ENCODE data around the gene ZPBP2.
"Not testable (repeated sequence)": the region's sequence is repeated elsewhere in the genome, so short reads cannot be mapped to it uniquely, and the experiment has no call there.

The ZPBP2 gene, protein sequence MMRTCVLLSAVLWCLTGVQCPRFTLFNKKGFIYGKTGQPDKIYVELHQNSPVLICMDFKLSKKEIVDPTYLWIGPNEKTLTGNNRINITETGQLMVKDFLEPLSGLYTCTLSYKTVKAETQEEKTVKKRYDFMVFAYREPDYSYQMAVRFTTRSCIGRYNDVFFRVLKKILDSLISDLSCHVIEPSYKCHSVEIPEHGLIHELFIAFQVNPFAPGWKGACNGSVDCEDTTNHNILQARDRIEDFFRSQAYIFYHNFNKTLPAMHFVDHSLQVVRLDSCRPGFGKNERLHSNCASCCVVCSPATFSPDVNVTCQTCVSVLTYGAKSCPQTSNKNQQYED

DNA sequence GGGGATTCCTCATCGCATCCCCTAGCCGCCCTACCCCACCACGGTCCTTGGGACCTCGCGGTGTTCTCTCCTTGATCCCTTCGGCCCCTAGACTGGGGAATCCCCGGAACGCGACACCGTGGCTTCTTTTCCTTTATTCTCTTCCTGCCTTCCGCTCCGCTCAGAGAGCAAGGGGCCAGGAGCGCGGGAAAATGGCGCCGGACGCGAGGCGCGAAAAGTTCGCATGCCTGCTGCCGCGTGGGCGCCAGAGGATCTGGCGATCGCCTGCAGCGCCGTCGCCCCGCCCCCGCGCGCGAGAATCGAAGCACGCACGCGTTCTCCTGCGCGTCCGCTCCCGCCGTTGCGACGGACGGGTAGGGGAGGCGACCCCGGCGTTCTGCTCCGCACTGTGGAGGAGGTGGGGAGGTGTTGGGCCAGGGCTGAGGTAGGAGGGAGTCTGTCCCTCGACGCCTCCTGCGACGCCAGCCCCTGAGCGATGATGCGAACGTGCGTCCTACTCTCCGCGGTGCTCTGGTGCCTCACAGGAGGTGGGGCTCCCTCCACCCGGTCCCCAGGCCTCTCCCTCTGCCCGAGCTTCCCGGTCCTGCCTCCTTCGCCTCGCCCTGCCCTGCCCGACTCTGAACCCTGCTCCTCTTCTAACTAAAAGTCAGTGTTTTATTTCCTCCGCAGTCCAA lies at the start of gene ZPBP2:
ZPBP2 (plus strand) TSS at position 323 of the 674 bp plus-strand sequence; CDS start at position 476, 153 bp downstream.
- DNase-seq, result peak; percentile 43

DNA sequence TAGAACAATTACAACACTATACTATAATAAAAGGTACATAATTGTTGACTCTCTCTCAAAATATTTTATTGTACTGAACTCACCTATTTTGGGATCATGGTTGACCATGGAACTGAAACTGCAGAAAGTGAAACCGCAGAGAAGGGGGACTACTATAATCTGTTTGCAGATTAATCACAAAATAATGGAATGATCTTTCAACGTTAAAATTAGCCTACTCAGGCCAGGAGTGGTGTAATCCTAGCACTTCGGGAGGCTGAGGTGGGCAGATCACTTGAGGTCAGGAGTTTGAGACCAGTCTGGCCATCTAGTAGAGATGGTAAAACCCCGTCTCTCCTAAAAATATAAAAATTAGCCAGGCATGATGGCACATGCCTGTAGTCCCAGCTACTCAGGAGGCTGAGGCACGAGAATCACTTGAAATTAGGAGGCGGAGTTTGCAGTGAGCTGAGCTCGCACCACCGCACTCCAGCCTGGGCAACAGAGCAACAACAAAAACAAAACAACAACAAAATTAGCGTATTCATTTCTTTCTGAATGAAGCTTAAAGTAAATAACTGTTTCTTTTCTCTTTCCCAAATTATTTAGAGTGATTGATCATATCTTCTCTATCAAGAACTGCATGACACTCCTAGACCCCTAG lies 49.5 kb upstream of the ZPBP2 start:
- DNase-seq, result no peak

DNA sequence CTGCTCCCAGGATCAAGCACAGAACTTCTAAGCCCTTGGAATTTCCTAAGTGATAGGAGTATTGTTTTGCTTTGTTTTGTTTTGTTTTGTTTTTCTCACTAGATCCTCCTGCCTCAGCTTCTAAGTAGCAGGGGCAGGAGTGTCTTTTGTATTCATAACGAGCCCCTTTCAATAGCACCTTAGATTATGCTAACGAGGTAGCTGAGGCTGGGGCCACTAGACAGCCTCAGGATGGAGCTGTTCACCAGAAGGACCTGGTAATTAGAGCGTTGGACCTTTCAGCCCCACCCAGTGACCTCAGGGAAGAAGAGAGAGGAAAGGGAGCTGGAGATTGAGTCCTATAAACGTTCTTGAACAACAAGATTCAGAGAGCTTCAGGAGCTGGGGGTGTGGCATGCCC lies 47.5 kb upstream of the ZPBP2 start:
- no peak for DNase-seq

DNA sequence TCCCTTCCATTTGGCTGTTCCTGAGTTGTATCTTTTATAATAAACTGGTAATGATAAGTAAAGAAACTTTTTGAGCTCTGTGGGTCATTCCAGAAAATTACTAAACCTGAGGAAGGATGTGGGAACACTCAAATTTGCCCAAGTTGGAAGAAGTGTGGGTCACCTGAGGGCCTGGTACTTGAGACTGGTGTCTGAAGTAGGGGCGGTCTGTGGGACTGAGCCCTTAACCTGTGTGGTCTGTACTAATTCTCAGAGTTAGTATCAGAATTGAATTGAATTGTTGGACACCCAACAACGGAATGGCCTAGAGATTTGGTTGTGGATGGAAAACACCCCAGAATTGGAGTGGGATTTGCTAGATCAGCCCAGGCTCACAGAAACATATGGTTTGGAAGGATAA lies 47.0 kb upstream of the ZPBP2 start:
- no peak for DNase-seq

DNA sequence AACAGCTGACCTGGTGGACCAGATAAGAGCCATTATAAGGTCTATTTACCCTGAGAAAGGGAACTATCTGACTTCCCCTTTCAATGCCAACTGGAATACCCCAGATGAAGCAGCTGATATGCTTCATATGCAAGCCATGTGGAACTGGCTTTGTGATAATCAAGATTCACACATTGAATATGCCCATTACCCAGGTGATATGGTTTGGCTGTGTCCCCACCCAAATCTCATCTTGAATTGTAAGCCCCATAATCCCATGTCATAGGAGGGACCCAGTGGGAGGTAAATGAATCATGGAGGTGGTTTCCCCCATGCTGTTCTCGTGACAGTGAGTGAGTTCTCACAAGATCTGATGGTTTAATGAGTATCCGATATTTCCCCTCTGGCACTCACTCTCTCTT lies 46.0 kb upstream of the ZPBP2 start:
- no peak for DNase-seq

DNA sequence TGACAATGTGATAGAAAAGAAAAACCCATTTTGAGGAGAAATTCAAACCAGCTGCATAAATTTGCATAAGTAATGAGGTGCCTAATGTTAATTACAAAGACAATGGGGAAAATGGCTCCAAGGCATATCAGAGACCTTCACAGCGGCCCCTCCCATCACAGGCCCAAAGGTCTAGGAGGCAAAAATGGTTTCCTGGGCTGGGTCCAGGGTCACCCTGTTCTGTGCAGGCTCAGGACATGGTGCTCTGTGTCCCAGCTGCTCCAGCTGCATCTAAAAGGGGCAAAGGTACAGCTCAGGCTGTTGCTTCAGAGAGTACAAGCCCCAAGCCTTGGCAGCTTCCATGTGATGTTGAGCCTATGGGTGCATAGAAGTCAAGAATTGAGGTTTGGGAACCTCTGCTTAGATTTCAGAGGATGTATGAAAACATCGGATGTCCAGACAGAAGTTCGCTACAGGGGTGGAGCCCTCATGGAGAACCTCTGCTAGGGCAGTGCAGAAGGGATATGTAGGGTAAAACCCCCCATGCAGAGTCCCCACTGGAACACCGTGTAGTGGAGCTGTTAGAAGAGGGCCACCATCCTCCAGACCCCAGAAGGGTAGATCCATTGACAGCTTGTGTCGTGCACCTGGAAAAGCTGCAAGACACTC lies 44.5 kb upstream of the ZPBP2 start:
- DNase-seq, result no peak

DNA sequence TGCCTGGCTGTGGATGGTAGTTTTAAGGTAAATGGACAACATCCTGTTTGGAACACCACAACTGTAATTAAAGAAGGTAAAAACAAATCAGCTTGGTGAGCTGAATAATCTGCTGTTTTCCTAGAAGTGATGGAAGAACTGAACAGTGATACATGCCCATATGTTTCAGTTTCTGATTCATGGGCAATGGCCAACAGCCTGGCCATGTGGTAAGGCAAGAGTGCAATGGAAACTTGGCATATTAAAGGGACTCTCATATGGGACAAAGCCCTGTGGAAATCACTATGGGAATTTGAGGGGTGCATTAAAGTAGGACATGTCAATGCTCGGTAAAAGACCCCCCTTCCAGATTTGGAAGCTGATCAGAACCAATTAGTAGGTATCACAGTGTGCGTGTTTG lies 41.7 kb upstream of the ZPBP2 start:
- DNase-seq, result no peak

DNA sequence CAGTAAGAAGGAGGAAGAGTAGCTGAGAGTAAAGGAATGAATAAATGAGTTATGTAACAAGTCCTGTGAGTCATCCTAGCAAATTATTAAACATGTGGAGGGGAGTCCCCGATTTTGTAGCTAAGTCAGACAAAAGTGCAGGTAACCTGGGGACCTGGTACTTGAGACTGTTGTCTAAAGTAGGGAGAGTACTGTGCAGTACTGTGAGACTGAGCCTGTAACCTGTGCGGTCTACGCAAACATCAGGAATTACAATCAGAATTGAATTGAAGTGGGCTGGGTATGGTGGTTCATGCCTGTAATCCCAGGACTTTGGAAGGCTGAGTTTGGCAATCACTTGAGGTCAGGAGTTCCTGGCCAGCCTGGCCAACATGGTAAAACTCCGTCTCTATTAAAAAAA lies 39.6 kb upstream of the ZPBP2 start:
- DNase-seq, result no peak

DNA sequence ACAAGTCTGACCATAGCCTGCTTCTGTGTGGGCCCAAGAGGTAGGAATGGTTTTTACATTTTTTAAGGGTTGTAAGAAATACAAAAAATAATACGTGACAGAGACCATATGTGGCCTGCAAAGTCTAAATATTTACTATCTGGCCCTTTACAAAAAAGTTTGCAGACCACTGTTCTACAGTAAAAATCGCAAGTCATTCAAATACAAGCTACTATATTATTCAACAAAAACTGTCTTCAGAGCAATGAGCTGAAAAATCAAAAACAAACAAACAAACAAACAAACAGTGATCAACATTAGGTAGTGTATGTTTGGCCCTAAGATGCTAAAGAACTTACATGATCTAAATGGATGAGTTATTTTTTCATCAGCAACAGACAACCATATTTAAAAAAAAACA lies 36.4 kb upstream of the ZPBP2 start:
- no peak for DNase-seq

DNA sequence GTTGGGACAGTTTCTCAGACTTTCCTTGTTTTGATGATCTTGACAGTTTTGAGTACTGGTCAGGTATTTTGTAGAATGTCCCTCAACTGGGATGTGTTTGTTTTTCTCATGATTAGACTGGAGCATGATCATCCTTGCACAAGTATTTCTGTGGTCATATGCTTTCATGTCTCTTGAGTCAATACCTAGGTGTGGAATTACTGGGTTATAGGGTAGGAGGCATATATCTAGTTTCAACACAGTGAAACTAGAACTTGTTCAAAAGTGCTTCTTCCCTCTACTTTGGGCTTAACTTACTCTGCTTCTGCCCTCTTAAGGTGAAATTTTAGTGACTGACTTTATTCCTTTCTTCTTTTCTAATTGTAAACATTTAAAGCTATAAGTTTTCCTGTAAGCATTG lies 34.0 kb upstream of the ZPBP2 start:
- DNase-seq, result no peak

DNA sequence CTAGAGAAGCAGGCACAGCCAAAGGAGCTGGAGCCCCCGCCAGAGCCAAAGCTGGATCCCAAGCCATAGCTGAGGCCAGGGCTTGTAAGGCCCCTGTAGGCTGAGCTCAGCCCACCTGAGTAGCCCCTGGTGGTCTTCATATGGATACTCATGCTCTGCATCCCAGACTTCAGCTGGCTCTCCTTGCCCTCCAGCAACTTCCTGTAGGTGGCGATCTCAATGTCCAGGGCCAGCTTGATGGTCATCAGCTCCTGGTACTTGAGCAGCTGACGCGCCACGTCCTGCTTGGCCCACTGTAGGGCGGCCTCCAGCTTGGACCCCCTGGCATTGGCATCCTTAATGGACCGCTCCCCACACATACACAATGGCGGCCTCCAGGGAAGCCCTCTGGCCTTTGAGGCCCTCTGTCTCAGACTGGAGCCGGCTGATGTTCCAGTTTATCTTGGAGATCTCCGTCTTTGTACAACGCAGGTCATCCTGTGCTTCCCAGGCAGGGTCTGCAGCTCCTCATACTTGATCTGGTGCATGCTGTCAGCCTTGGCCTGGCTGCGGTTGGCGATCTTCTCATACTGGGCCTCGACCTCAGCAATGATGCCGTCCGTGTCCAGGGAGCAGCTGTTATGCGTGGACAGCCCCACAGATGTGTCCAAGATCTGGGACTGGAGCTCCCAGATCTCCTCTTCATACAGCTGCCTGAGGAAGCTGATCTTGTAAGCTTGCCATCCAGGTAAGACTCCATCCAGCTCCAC lies 32.8 kb upstream of the ZPBP2 start:
- DNase-seq, result no peak

DNA sequence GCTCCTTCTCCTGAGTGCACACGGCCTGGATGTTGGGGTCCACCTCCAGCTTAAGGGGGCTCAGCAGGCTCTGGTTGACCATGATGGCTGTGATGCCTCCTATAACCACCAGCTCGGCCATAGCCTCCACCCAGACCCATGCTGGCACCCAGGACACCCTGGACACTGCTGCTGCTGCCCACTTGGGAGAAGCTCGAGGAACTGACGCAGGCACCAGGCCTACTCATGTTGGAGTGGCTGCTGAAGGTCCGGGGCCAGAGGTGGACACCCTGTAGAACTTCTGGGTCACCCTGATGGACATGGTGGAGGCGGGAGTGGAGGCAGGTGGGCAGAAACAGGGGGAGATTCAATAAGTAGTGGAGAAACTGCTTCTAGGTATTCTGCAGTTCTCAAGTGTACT lies 31.9 kb upstream of the ZPBP2 start:
- no peak for DNase-seq

DNA sequence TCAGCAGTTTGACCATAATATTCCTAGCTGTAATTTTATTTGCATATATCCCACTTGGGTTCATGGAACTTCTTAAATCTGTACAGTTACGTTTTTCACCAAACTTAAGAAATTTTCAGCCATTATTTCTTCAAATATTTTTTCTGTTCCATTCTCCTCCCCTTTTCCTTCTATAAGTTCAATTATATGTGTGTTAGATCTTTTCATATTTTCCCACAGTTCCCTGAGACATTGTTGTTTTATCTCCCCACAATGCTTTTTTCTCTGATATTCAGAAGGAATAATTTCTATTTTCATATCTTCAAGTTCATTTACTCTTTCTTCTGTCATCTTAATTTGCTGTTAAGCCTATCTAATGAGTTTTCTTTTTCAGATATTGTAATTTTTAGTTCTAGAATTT lies 29.9 kb upstream of the ZPBP2 start:
- no peak for DNase-seq

DNA sequence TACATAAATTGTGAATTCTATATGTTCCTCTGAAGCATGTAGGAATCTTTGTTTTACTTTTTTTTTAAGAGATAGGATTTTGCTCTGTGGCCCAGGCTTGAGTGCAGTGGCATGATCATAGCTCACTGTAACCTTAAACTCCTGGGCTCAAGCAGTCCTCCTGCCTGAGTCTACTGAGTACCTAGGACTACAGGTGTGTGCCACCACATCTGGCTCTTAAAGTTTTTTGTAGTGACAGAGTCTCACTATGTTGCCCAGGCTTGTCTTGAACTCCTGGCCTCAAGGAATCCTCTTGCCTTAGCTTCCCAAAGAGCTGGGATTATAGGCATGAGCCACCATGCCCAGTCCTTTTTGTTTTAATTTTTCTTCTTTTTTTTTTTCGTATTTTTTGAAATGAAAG lies 29.2 kb upstream of the ZPBP2 start:
- no peak for DNase-seq

DNA sequence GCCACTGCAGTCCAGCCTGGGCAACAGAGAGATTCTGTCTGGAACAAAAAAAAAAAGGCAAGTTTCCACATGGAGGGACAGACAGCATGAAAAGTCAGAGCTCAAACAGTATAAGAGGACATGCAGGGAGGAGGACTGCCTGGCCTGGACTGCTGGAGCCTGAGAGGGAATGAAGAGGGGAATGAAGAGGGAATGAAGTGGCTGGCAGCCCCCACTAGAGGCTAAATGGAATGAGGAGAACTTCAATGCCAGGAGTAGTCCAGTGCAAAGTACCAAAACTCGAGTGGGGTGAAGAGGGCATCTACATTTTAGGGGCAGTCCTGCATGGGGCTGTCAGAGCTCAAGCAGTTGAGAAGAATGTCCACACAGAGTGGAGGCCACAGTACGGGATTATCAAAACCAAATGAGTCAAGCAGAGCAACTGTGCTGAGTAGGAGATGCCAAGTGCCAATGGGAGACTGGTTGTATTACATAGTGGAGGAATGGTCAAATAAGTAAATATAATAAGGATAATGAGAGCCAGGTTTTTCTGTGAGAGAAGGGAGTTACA lies 26.8 kb upstream of the ZPBP2 start:
- no peak for DNase-seq

DNA sequence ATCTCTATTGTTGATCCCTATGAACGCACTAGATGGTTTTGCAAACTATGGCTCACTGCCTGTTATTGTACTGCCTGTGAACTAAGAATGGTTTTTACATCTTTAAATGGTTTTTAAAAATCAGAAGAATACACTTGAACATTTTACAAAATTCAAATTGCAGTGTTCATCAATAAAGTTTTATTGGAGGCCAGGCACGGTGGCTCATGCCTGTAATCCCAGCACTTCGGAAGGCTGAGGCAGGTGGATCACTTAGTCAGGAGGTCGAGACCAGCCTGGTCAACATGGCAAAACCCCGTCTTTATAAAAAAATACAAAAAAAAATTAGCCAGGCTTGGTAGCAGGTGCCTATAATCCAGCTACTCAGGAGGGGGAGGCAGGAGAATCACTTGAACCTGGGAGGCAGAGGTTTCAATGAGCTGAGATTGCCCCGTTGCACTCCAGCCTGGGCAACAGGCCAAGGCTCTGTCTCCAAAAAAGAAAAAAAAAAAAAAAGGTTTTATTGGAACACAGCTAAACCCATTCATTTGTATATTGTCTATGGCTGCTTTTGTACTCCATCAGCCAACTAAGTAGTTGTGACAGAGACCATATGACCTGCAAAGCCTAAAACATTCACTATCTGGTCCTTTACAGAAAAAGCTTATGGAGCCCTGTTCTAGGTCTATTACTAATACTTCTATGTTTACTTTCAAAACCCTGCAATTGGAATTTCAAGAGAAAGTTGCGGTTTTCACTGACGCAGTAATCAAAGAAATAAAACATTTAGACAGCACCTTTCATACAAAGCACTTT lies 22.8 kb upstream of the ZPBP2 start:
- DNase-seq, result no peak

DNA sequence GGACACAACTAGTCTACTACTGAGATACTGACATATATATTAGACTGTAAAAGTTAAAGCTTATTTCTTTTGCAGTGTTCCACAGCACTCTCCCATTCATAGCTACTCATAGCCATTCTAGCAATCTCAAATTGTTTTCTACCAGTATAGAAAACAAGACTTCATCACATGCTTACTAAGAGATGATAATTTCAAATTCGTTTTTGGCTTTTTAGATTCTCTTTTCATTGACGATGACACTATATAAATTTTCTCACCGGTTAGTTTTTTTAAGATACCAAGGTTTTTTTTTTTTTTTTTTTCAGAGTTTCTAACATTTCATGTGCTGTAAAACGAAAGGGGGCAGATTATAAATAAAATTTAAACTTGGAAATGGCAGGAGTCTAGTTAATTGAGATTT lies 21.8 kb upstream of the ZPBP2 start:
- no peak for DNase-seq

DNA sequence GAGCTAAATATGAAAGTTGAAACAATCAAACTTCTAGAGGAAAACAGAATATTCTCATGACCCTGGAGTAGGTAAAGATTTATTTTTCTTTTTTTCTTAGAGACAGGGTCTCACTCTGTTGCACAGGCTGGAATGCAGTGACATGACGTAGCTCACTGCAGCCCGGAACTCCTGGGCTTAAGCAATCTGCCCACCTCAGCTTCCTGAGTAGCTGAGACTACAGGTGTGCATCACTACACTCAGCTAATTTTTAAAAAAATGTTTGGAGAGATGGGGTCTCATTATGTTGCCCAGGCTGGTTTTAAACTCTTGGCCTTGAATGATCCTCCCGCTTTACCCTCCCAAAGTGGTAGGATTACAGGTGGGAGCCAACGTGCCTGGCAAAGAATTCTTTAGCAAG lies 19.4 kb upstream of the ZPBP2 start:
- no peak for DNase-seq

DNA sequence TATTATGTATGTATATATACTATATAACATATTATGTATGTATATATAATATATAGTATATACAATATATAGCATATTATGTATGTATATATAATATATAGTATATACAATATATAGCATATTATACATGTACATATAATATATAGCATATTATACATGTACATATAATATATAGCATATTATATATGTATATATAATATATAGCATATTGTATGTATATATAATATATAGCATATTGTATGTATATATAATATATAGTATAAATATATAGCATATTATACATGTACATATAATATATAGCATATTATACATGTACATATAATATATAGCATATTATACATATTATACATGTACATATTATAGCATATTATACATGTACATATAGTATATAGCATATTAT lies 17.8 kb upstream of the ZPBP2 start:
- not testable (repeated sequence) for DNase-seq

DNA sequence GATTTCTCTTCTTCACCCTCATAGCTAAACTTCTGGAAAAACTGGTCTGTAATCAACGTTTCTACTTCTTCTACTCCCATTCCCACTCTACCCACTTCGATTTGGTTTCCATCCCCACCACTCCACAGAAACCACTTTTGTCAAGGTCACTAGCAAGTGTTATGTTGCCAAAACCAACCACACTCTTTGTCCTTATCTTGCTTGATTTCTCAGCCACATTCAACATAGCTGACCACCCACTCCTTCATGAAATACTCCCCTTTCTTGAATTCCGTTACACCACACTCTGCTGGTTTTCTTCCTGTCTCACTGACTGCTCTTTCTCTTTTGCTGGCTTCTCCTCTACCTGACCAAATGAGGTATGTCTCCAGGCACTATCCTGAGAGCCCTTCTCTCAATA lies 15.8 kb upstream of the ZPBP2 start:
- no peak for DNase-seq

DNA sequence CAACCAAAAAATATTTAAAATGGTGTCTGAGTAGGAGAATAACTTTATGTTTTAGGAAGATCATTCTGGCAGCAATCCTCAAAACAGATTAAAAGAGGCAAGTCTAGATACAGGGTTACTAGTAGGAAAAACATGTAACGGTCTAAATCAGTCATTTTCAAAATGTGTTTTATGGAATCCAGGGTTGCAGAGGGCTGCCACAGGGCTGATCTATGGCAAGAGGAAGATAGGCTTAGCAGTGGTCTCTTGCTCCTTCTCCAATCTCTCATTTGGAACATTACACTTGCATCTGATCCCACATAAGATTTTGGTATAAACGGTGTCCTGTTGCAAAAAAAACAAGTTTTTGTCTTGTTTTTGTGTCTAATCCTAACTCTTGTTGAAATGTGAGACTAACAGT lies 13.1 kb upstream of the ZPBP2 start:
- no peak for DNase-seq
